ENCODE measurements around the gene ADAM23. TPM values are rescaled to one million over a fixed set of nuclear protein-coding genes. Genes with fewer than 3 reads are reported as not detected.

Gene ADAM23
- total RNA-seq, 2 donors from 2014 or later: 4.5 to 6.4 TPM

- H3K27me3 ChIP-seq (replicated peaks; ENCODE audit: insufficient read depth): no peaks in the 10 kb centered on the region
- H3K9me3 ChIP-seq: no peaks in the 10 kb centered on the region
- no peak overlapping the region for H3K4me3 ChIP-seq
- no peak for ATAC-seq (ENCODE audit: insufficient number of reproducible peaks, low FRiP score, low read depth)
- no peaks in the 10 kb centered on the region for H3K4me1 ChIP-seq (ENCODE audit: control insufficient read depth in 1 of 2, low read depth in 2 of 2)
- H3K36me3 ChIP-seq: no peaks in the 10 kb centered on the region
- no peak for TF ChIP-seq CTCF (IDR thresholded peaks at IDR 0.05)
- H3K27ac ChIP-seq: no peak overlapping the region
- no peak for DNase-seq (ENCODE audit: low spot score)
These were observed 77.8 kb downstream of the ADAM23 start for GRCh38 chr2:206521115-206521514.

- Histone ChIP-seq H3K27me3 (replicated peaks; ENCODE audit: insufficient read depth) (no peaks in the 10 kb centered on the region), H3K4me3 (no peak overlapping the region), H3K36me3 (no peaks in the 10 kb centered on the region), H3K4me1 (ENCODE audit: control insufficient read depth in 1 of 2, low read depth in 2 of 2) (no peaks in the 10 kb centered on the region), H3K27ac (no peak overlapping the region), H3K9me3 (no peaks in the 10 kb centered on the region)
- TF ChIP-seq CTCF (IDR thresholded peaks at IDR 0.05): no peak
- DNase-seq (ENCODE audit: low spot score) (no peak), ATAC-seq (ENCODE audit: insufficient number of reproducible peaks, low FRiP score, low read depth) (no peak)
These were observed 78.3 kb downstream of the ADAM23 start for GRCh38 chr2:206521612-206522011.

- no peaks in the 10 kb centered on the region for H3K36me3 ChIP-seq
- H3K4me1 ChIP-seq (ENCODE audit: control insufficient read depth in 1 of 2, low read depth in 2 of 2): no peaks in the 10 kb centered on the region
- H3K4me3 ChIP-seq: no peak overlapping the region
- no peak overlapping the region for H3K27ac ChIP-seq
- no peak for DNase-seq (ENCODE audit: low spot score)
- H3K27me3 ChIP-seq (replicated peaks; ENCODE audit: insufficient read depth): no peaks in the 10 kb centered on the region
- TF ChIP-seq CTCF (IDR thresholded peaks at IDR 0.05): no peak
- ATAC-seq (ENCODE audit: insufficient number of reproducible peaks, low FRiP score, low read depth): no peak
- no peaks in the 10 kb centered on the region for H3K9me3 ChIP-seq
These were observed 83.1 kb downstream of the ADAM23 start for GRCh38 chr2:206526416-206526815.

GRCh38 chr2:206527153-206527552 is 83.8 kb downstream of the ADAM23 start:
- H3K4me3 ChIP-seq: no peak overlapping the region
- no peaks in the 10 kb centered on the region for H3K9me3 ChIP-seq
- no peak overlapping the region for H3K27ac ChIP-seq
- ATAC-seq (ENCODE audit: insufficient number of reproducible peaks, low FRiP score, low read depth): no peak
- DNase-seq (ENCODE audit: low spot score): no peak
- no peak for TF ChIP-seq CTCF (IDR thresholded peaks at IDR 0.05)
- no peaks in the 10 kb centered on the region for H3K4me1 ChIP-seq (ENCODE audit: control insufficient read depth in 1 of 2, low read depth in 2 of 2)
- no peaks in the 10 kb centered on the region for H3K36me3 ChIP-seq
- H3K27me3 ChIP-seq (replicated peaks; ENCODE audit: insufficient read depth): no peaks in the 10 kb centered on the region

- no peaks in the 10 kb centered on the region for H3K27me3 ChIP-seq (replicated peaks; ENCODE audit: insufficient read depth)
- TF ChIP-seq CTCF (IDR thresholded peaks at IDR 0.05): no peak
These were observed 87.4 kb downstream of the ADAM23 start for GRCh38 chr2:206530727-206531126.

More at GRCh38 chr2:206530727-206531126, 87.4 kb downstream of the ADAM23 start:
- ATAC-seq (ENCODE audit: insufficient number of reproducible peaks, low FRiP score, low read depth) (no peak), DNase-seq (ENCODE audit: low spot score) (no peak)
- H3K4me3 ChIP-seq: no peak overlapping the region
- H3K4me1 ChIP-seq (ENCODE audit: control insufficient read depth in 1 of 2, low read depth in 2 of 2): no peaks in the 10 kb centered on the region
- no peaks in the 10 kb centered on the region for H3K9me3 ChIP-seq
- no peak overlapping the region for H3K27ac ChIP-seq
- H3K36me3 ChIP-seq: no peaks in the 10 kb centered on the region

All from thoracic aorta (tissue), 2 donors.